ENCODE measurements around the gene TXNL4B.

Gene TXNL4B

GRCh38 chr16:72044296-72044695 is 49.1 kb downstream of the TXNL4B start:
- H3K27me3 ChIP-seq = no peaks in the 10 kb centered on the region
- peaks cover 25 to 26% of the 10 kb centered on the region in 2 experiments for H3K4me1 ChIP-seq (ENCODE audit: control insufficient read depth in 1 of 2, insufficient read depth in 1 of 2, low read depth in 1 of 2, low read length in 1 of 2)
- TF ChIP-seq, protein P1, sequence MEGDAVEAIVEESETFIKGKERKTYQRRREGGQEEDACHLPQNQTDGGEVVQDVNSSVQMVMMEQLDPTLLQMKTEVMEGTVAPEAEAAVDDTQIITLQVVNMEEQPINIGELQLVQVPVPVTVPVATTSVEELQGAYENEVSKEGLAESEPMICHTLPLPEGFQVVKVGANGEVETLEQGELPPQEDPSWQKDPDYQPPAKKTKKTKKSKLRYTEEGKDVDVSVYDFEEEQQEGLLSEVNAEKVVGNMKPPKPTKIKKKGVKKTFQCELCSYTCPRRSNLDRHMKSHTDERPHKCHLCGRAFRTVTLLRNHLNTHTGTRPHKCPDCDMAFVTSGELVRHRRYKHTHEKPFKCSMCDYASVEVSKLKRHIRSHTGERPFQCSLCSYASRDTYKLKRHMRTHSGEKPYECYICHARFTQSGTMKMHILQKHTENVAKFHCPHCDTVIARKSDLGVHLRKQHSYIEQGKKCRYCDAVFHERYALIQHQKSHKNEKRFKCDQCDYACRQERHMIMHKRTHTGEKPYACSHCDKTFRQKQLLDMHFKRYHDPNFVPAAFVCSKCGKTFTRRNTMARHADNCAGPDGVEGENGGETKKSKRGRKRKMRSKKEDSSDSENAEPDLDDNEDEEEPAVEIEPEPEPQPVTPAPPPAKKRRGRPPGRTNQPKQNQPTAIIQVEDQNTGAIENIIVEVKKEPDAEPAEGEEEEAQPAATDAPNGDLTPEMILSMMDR (IDR thresholded peaks at IDR 0.05) = no peak
- H3K4me3 ChIP-seq (ENCODE audit: low read depth in 1 of 2, low read length in 1 of 2) = no peak overlapping the region
- no peaks in the 10 kb centered on the region for H3K9me3 ChIP-seq
- no peak overlapping the region for H3K27ac ChIP-seq
- H3K36me3 ChIP-seq = no peaks in the 10 kb centered on the region

DNA sequence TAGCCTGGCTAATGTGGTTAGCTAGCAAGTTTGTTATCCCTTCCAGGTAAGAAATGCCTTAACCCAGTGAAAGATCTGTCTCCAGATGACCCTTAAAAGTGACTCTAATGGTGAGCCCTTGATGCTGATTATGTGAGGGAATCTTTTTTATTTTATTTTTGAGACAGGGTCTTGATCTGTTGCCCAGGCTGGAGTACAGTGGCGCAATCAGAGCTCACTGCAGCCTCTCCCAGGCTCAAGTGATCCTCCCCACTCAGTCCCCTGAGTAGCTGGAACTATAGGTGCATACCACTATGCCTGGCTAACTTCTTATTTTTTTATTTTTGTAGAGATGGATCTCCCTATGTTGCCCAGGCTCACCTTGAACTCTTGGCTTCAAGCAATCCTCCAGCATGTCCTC is 49.9 kb downstream of the TXNL4B start:
- H3K4me3 ChIP-seq (ENCODE audit: low read depth in 1 of 2, low read length in 1 of 2) = no peak overlapping the region
- TF ChIP-seq, protein P1 (IDR thresholded peaks at IDR 0.05) = no peak
- H3K36me3 ChIP-seq = no peaks in the 10 kb centered on the region
- no peaks in the 10 kb centered on the region for H3K27me3 ChIP-seq
- H3K4me1 ChIP-seq (ENCODE audit: control insufficient read depth in 1 of 2, insufficient read depth in 1 of 2, low read depth in 1 of 2, low read length in 1 of 2) = peaks cover 19% of the 10 kb centered on the region in 2 experiments
- no peak overlapping the region for H3K27ac ChIP-seq
- H3K9me3 ChIP-seq = no peaks in the 10 kb centered on the region

DNA sequence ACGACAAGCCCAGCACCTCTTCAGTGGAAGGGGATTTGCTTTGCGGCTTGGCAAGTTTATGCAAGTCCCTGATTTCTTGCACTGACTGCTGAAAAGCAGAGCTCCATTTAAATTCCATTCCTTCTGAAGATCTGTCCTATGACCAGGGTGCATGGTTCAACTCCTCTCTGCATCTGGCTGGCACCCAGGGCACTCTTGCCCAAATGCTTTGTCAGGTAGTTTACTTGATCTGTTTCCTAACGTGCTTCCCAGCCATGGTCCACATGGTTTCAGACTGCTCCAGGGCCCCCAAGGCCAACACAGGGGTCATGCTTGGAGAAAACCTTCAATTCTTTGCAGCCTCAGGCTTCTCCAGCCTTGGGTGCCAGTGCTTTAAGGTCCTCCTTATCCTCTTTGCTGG is 50.4 kb downstream of the TXNL4B start:
- H3K27ac ChIP-seq = no peak overlapping the region
- H3K36me3 ChIP-seq = no peaks in the 10 kb centered on the region
- no peaks in the 10 kb centered on the region for H3K9me3 ChIP-seq
- H3K27me3 ChIP-seq = no peaks in the 10 kb centered on the region
- H3K4me3 ChIP-seq (ENCODE audit: low read depth in 1 of 2, low read length in 1 of 2) = no peak overlapping the region
- peaks cover 17 to 19% of the 10 kb centered on the region in 2 experiments for H3K4me1 ChIP-seq (ENCODE audit: control insufficient read depth in 1 of 2, insufficient read depth in 1 of 2, low read depth in 1 of 2, low read length in 1 of 2)
- TF ChIP-seq, protein P1 (IDR thresholded peaks at IDR 0.05) = no peak

- H3K4me1 ChIP-seq (ENCODE audit: control insufficient read depth in 1 of 2, insufficient read depth in 1 of 2, low read depth in 1 of 2, low read length in 1 of 2) = peaks cover 17 to 19% of the 10 kb centered on the region in 2 experiments
- peak overlapping the region; percentile 61 for H3K27ac ChIP-seq
- no peaks in the 10 kb centered on the region for H3K9me3 ChIP-seq
- no peaks in the 10 kb centered on the region for H3K36me3 ChIP-seq
- TF ChIP-seq, protein P1 (IDR thresholded peaks at IDR 0.05) = no peak
- no peaks in the 10 kb centered on the region for H3K27me3 ChIP-seq
- no peak overlapping the region for H3K4me3 ChIP-seq (ENCODE audit: low read depth in 1 of 2, low read length in 1 of 2)
Observed at GRCh38 chr16:72042157-72042660, 51.2 kb downstream of the TXNL4B start.

DNA sequence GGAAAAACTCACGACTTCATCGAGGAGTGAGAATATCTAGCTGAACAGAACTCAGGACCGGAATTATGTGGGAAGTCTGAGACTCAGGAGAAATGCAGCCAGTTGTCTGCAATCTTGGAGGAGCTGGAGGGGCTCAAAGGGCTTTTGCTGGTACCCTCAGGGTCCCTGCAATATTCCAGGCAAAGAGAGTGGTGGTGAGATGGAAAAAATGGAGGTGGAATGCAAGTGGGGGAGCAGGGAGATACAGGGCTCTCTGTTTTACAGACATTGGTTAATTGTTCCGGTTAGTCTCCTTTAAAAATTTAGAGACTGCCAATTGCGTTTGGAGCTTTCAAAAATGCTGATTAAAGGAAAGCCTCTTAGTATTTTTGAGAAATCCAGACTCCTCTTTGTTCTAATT is 57.3 kb downstream of the TXNL4B start:
- no peaks in the 10 kb centered on the region for H3K27me3 ChIP-seq
- no peak overlapping the region for H3K4me3 ChIP-seq (ENCODE audit: low read depth in 1 of 2, low read length in 1 of 2)
- no peak overlapping the region for H3K27ac ChIP-seq
- H3K36me3 ChIP-seq = no peaks in the 10 kb centered on the region
- H3K4me1 ChIP-seq (ENCODE audit: control insufficient read depth in 1 of 2, insufficient read depth in 1 of 2, low read depth in 1 of 2, low read length in 1 of 2) = no peaks in the 10 kb centered on the region
- TF ChIP-seq, protein P1 (IDR thresholded peaks at IDR 0.05) = no peak
- H3K9me3 ChIP-seq = no peaks in the 10 kb centered on the region
